Activated CD4-positive, alpha-beta T cell treated with anti-CD3 and anti-CD28 coated beads, Interleukin-2, Interleukin-6, amounts not matched to agents 100 ng/mL and 50 ng/mL, durations not matched to agents 16 hours and 8 hours (primary cell): Measurements from ENCODE around the gene ASZ1.

Experiments used
- DNase-seq: peaks from one replicate; pipeline ENCODE4 v3.0.0-alpha.2; 2020

Gene ASZ1

GRCh38 chr7:117401293-117402002, 25.8 kb downstream of the ASZ1 start:
- DNase-seq, result peak; percentile 5

DNA sequence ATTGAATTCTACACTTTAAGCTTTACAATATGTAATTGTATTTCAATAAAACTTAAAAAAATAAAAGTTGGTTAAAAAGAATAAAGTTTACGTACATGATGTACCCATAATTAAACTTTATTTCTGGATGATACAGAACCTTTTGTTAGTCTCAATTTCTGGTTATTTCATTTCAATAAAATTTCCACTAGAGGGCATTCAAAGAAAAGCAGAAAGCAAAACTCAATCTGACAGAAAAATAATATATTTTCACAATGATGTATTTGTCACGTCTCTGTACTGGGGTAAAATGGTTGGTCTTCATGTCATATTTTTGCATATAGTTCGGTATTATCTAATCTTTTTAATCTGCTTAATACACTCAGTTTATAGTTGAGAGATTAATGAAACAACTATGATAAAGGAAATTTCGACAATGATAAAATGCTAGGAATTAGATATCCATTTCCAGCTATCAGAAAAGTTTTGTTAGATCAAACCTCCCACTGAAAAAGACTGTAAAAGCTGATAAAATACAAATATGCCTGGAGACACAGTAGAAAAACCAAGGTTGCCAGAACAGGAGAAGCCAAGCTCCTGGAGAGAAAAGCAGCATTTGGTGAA, 27.4 kb downstream of the ASZ1 start:
- DNase-seq, result no peak

DNA sequence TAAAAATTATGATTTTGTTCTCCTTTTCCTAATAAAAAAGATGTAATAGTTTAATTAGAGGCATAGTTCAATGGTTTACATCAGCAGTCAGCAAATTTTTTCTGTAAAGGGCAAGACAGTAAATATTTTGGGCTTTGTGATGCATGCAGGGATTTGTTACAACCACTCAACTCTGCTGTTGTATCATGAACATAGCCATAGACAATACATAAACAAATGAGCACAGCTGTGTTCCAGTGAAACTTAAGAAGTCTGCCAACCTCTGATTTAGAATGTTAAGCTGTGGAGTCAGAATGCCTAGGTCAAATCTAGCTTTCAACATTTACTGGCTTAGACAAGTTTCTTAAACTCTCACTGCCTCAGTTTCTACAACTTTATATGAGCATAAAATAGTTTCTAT, 31.6 kb downstream of the ASZ1 start:
- no peak for DNase-seq

DNA sequence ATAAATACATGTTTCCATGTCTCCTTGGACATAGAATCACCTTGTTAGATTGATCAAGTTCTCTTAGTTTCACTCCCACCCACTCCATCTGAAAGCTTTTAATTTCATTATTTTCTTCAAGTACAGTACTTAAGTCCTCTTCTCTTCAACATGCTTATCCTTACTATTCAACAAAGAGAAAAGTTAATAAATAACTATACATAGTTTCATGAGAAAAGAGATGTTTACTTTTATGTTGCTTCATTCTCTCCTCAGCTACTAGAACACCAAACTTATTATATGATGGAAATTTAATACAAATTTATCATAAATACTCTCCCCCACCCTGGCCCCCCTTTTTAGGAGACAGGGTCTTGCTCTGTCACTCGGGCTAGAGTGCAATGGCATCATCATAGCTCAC, 33.5 kb downstream of the ASZ1 start:
- DNase-seq, result no peak

DNA sequence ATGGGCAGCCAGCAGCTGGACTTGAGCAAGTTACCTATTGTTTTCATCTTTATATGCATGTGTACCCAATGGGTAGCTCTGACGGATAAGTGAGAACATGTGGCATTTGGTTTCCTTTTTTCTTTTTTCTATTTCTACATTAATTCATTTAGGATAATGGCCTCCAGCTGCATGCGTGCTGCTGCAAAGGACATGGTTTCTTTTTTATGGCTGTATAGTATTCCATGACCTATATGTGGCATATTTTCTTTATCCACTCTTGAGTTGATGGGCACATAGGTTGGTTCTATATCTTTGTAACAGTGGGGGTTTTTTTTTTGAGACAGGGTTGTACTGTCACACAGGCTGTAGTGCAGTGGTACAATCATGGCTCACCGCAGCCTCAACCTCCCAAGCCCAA, 37.4 kb downstream of the ASZ1 start:
- DNase-seq, result no peak

DNA sequence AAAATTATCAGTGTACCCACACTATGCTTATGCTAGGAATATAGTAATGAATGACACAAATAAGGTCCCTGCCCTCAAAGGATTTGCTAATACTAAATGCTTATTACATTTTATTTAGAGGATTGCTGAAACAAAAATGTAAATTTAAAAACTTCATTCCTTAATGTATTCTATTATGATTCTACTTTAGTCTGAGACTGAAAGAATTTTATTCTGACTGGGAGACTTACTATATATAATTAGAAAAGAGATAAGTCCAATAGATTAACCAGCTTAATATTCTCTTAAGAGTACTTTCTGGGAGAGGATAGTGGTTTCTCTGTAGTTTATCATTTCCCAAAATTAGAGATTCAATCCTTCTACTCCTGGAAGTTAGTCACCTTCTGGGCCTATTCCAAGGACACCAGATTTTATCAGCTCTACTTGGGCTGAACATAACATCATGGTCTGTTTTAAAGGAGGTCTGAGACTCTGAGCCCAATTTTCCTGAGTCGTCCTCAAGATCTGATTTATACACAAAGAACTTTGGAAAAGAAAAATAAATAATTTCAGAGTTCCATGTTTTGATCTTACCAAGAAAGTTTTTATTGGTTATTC, 41.1 kb downstream of the ASZ1 start:
- DNase-seq, result no peak

GRCh38 chr7:117385363-117386109, 41.8 kb downstream of the ASZ1 start:
- no peak for DNase-seq

GRCh38 chr7:117384688-117385362, 42.5 kb downstream of the ASZ1 start:
- DNase-seq, result no peak

- no peak for DNase-seq
These were observed 43.7 kb downstream of the ASZ1 start for GRCh38 chr7:117383483-117384189.

GRCh38 chr7:117383046-117383445, 44.2 kb downstream of the ASZ1 start:
- no peak for DNase-seq

DNA sequence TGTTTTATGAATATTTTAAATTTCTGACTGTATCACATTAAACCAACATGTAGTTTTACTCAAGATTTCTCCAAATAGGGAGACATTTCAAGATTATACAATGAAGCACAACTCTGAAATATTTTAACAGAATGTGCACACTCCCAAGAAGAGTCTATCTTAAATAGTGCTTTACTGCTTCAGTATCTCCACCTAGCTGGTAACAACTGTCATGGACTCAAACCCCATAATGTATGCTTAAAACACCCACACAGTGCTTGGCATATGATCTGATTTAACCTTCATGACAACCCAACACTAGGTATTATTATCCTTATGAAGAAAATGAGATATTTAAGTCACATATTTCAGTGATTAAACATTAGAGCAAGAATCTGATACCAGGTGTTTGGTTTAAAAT, 45.9 kb downstream of the ASZ1 start:
- no peak for DNase-seq

- no peak for DNase-seq
These were observed 51.9 kb downstream of the ASZ1 start for GRCh38 chr7:117375380-117375779.

DNA sequence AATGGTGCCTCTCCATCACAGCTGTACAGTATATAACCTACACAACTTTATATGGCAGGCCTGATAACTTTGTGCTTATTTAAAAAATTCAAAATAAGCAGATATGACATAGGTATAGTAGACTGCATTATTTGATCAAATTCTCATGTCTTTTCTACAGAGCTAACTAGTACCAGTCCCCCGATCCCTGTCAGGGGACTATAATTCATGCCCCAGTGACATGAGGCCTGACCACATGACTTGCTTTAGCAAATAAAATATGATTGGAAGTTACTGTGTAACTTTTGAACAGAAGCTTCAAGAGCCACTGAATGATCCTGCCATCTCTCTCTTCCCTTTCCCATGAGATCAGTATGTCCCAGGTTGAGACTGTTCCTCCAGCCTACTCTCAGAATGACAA, 55.2 kb downstream of the ASZ1 start:
- DNase-seq, result no peak

DNA sequence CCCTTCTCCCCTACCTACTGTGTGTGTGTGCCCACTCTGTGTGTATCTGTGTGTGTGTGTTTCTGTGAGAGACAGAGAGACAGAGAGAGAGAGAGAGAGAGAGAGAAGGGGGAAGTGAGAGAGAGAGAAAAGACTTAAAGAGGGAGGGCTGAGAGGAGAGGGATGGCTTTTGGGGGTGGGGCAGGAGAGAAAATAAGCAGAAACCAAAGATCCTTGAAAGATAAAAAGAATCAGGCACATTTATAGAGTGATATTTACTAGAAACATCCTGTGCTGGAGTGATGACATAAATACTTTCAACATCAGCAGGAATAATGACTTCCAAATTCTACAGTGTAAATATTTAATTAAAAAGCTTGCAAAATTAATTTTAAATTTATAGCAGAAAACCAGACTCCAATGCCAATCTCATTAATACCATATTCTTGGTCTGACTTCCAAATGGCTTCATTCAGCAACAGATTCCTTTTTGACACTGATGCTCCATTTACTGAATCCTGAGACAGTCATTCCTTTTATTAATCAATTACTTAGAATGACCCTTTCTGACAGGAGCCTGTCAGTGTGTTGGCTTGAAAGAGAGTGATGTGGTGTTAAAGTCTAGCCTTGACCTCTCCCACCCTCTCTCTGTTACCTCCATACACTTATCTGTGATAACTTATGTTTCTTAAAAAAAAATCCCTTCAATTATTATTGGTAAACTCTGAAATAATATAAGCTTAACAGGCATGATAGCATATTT, 62.8 kb downstream of the ASZ1 start:
- no peak for DNase-seq

DNA sequence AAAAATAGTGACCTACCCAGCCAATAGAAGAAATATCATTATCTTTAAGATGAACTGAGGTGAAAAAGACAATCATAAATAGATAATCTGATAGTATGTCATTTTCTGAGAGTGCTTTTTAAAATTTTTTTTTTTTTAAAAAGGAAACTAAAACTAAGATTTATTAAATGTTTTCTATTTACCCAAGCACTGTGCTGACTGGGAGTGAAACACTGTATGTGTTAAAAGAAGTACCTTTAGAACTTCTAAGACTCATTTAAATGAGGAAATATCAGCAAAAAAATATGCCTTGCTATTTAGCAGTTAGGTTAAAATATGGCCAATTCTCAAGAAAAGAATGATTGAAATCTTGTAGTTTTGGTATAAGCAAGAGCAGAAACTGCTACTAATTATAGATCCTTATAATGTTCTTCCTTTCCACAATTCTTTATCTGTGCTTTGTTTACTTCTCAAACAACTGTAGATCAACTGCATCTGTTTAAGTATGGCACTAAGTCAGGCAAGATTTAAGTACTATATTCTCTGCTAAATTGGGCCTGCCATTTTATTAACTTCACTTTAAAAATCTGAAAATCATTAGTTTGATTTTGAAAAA, 64.9 kb downstream of the ASZ1 start:
- no peak for DNase-seq

DNA sequence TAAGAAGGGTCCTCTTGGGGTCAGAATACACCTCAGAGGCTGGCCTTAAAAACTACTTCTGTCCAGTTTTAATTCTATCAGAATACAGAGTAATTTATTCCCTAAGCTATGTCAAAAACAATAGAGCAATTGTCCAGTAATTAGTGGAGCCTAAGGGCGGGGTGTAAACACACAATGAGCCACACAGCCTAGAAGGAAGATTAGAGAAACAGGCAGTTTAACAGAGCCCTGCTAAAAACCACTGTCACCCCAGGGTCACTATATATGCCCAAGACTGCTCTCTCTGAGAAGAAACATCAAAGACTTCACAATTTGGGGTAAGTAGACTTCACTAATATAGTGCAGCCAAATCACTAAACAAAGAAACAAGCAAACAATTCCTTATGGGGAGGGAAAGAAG, 77.3 kb downstream of the ASZ1 start:
- no peak for DNase-seq

DNA sequence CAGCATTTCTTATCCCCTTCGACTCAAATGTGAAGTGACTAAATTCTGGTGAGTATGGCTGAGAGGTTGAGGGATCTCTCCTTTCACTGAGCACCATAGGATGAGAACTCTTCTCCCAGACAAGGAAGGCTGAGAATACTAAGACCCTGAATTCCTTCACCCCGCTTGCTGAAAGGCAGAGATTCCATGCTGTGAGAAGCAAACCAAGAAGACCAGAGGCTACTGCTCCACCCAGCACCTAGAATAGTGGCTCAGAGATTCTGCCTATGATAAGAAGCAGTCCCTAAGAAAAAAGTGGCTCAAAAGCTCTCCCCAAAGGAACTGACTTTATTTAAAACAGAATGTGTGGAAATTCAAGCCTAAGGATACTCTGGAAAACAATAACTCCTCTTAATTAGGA, 77.7 kb downstream of the ASZ1 start:
- DNase-seq, result no peak

- no peak for DNase-seq
These were observed 79.2 kb downstream of the ASZ1 start for GRCh38 chr7:117347962-117348672.

GRCh38 chr7:117347480-117347879, 79.8 kb downstream of the ASZ1 start:
- no peak for DNase-seq

DNA sequence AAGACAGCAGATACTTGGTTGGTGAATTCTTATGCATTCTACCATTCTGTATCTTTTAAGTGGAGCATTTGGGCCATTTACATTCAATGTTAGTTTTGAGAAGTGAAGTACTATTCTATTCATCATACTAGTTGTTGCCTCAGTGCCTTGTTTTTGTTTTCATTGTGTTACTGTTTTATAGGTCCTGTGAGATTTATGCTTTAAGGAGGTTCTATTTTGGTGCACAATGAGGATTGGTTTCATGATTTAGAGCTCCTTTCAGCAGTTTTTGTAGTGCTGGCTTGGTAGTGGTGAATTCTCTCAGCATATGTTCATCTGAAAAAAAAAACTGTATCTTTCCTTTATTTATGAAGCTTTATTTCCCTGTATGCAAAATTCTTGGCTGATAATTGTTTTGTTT, 81.1 kb downstream of the ASZ1 start:
- DNase-seq, result no peak

DNA sequence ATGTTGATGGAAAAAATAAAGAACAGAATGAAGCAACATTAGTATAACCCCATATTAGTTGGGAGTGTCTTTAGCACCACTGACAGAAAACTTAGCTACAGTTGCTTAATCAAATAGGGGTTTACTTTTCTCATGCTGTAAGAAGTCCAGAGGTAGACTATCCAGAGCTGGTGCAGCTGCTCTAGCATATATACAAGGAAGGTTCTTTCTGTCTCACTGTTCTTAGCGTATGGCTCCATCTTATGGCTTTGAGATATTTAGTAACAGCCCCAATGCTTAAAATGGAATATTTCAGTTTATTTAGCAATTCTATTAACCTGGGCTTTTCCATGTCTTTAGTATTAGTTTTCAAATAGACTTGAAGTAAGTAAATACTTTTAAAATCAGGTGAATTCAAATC, 89.3 kb downstream of the ASZ1 start:
- no peak for DNase-seq
